ENCODE results near the gene PRMT7. TPM values are rescaled to one million over a fixed set of nuclear protein-coding genes. Genes with fewer than 3 reads are reported as not detected.

Gene PRMT7
- total and polyA plus RNA-seq, 4 experiments from 2014 or later = 28.3 to 104 (median 64.5) TPM

- H3K4me3 ChIP-seq (ENCODE audit: low read length in 2 of 2) = no peak overlapping the region
- peak overlapping the region; percentile 84 to 98 (median 94) for H3K27ac Mint-ChIP-seq
Observed at GRCh38 chr16:68267612-68268405, 43.0 kb upstream of the PRMT7 start.

GRCh38 chr16:68269793-68270192, 41.0 kb upstream of the PRMT7 start:
- intact Hi-C loops (cut with micrococcal nuclease) = no loop called here
- H3K4me1 Mint-ChIP-seq = peaks cover 59 to 95% (median 76%) of the 10 kb centered on the region in 4 donors
- peak overlapping the region; percentile 55 for H3K27ac ChIP-seq (ENCODE audit: low read depth, low read length)

More at GRCh38 chr16:68267612-68268405, 43.0 kb upstream of the PRMT7 start:
- no peaks in the 10 kb centered on the region for H3K9me3 ChIP-seq (ENCODE audit: control insufficient read depth in 1 of 2, low read length in 2 of 2)
- ChIA-PET CTCF (ENCODE audit: partially characterized antibody) (interaction anchor here (3.8 to 25.3 kb wide), 2 partner anchors 24 to 61 kb away, joined by 15 to 680 read pairs; no protein-coding TSS in a partner anchor), POLR2A (ENCODE audit: partially characterized antibody) (interaction anchor here (7.8 to 44.5 kb wide), 2 partner anchors 6 to 28 kb away, joined by 141 to 1508 read pairs; partner anchors contain the start of genes PRMT7 and SLC7A6OS)
- no peaks in the 10 kb centered on the region for H3K36me3 ChIP-seq (ENCODE audit: insufficient read depth, low read length)
- H3K27ac ChIP-seq (ENCODE audit: low read depth, low read length) = peak overlapping the region; percentile 55
- Mint-ChIP-seq H3K27me3 (no peaks in the 10 kb centered on the region), H3K9me3 (peaks cover 0 to 9% (median 0%) of the 10 kb centered on the region in 8 donors), H3K36me3 (peaks cover 26 to 49% of the 10 kb centered on the region in 2 donors), H3K4me1 (peaks cover 46 to 91% (median 66%) of the 10 kb centered on the region in 4 donors), H3K4me3 (peak overlapping the region; percentile 39 to 69 (median 53))
- DNase-seq = no peak
- no peaks in the 10 kb centered on the region for H3K27me3 ChIP-seq (ENCODE audit: insufficient read depth, low read length)
- peaks cover 84% of the 10 kb centered on the region for H3K4me1 ChIP-seq (ENCODE audit: insufficient read depth, low read length)
- intact Hi-C loops (cut with micrococcal nuclease) = no loop called here

GRCh38 chr16:68270353-68270752, 40.5 kb upstream of the PRMT7 start:
- Histone ChIP-seq H3K27ac (ENCODE audit: low read depth, low read length) (peak overlapping the region; percentile 55), H3K9me3 (ENCODE audit: control insufficient read depth in 1 of 2, low read length in 2 of 2) (no peaks in the 10 kb centered on the region), H3K27me3 (ENCODE audit: insufficient read depth, low read length) (no peaks in the 10 kb centered on the region), H3K36me3 (ENCODE audit: insufficient read depth, low read length) (peaks cover 4% of the 10 kb centered on the region), H3K4me3 (ENCODE audit: low read length in 2 of 2) (no peak overlapping the region), H3K4me1 (ENCODE audit: insufficient read depth, low read length) (peaks cover 99% of the 10 kb centered on the region)
- Mint-ChIP-seq H3K36me3 (peaks cover 44 to 55% of the 10 kb centered on the region in 2 donors), H3K27me3 (no peaks in the 10 kb centered on the region), H3K27ac (peak overlapping the region; percentile 84 to 99 (median 97)), H3K4me3 (peak overlapping the region in 5 of 8 donors; percentile 5 to 53 (median 22)), H3K9me3 (peaks cover 0 to under 1% (median 0%) of the 10 kb centered on the region in 8 donors), H3K4me1 (peaks cover 60 to 96% (median 77%) of the 10 kb centered on the region in 4 donors)
- ChIA-PET CTCF (ENCODE audit: partially characterized antibody) (interaction anchor here (3.8 to 25.3 kb wide), 2 partner anchors 22 to 58 kb away, joined by 15 to 680 read pairs; no protein-coding TSS in a partner anchor), POLR2A (ENCODE audit: partially characterized antibody) (interaction anchor here (0.7 to 44.5 kb wide), 3 partner anchors 24 to 270 kb away, joined by 3 to 1508 read pairs (median 4); partner anchors contain the start of genes PRMT7 and SLC7A6OS)
- intact Hi-C loops (cut with micrococcal nuclease) = no loop called here
- DNase-seq = no peak

More at GRCh38 chr16:68269793-68270192, 41.0 kb upstream of the PRMT7 start:
- no peak overlapping the region for H3K4me3 ChIP-seq (ENCODE audit: low read length in 2 of 2)
- H3K4me3 Mint-ChIP-seq = peak overlapping the region in 5 of 8 donors; percentile 5 to 66 (median 47)
- H3K4me1 ChIP-seq (ENCODE audit: insufficient read depth, low read length) = peaks cover 93% of the 10 kb centered on the region
- no peaks in the 10 kb centered on the region for H3K27me3 Mint-ChIP-seq
- POLR2A ChIA-PET (ENCODE audit: partially characterized antibody) = interaction anchor here (0.6 to 44.5 kb wide), 2 partner anchors 26 to 656 kb away, joined by 3 to 1508 read pairs; partner anchors contain the start of genes PRMT7 and SLC7A6OS
- no peak for DNase-seq
- H3K9me3 Mint-ChIP-seq = peaks cover 0 to 6% (median 0%) of the 10 kb centered on the region in 8 donors
- H3K27me3 ChIP-seq (ENCODE audit: insufficient read depth, low read length) = no peaks in the 10 kb centered on the region
- H3K36me3 Mint-ChIP-seq = peaks cover 44 to 60% of the 10 kb centered on the region in 2 donors
- H3K36me3 ChIP-seq (ENCODE audit: insufficient read depth, low read length) = peaks cover under 1% of the 10 kb centered on the region
- H3K27ac Mint-ChIP-seq = peak overlapping the region; percentile 84 to 99 (median 97)
- CTCF ChIA-PET (ENCODE audit: partially characterized antibody) = interaction anchor here (1.0 to 25.3 kb wide), 3 partner anchors 9 to 59 kb away, joined by 3 to 680 read pairs (median 15); no protein-coding TSS in a partner anchor
- H3K9me3 ChIP-seq (ENCODE audit: control insufficient read depth in 1 of 2, low read length in 2 of 2) = no peaks in the 10 kb centered on the region

- Mint-ChIP-seq H3K4me3 (peak overlapping the region; percentile 68 to 96 (median 76)), H3K27me3 (no peaks in the 10 kb centered on the region), H3K4me1 (peaks cover 60 to 94% (median 78%) of the 10 kb centered on the region in 4 donors), H3K36me3 (peaks cover 49 to 59% of the 10 kb centered on the region in 2 donors), H3K27ac (peak overlapping the region; percentile 84 to 98 (median 95)), H3K9me3 (no peaks in the 10 kb centered on the region)
- intact Hi-C loops (cut with micrococcal nuclease) = loop anchor here (1.0 kb wide), 2 partner anchors 8 to 9 kb away; partner anchors contain the start of gene SLC7A6
- Histone ChIP-seq H3K27ac (ENCODE audit: low read depth, low read length) (peak overlapping the region; percentile 55), H3K27me3 (ENCODE audit: insufficient read depth, low read length) (no peaks in the 10 kb centered on the region), H3K36me3 (ENCODE audit: insufficient read depth, low read length) (peaks cover 4% of the 10 kb centered on the region), H3K4me3 (ENCODE audit: low read length in 2 of 2) (peak overlapping the region; percentile 4 to 6), H3K9me3 (ENCODE audit: control insufficient read depth in 1 of 2, low read length in 2 of 2) (no peaks in the 10 kb centered on the region), H3K4me1 (ENCODE audit: insufficient read depth, low read length) (peaks cover 94% of the 10 kb centered on the region)
- POLR2A ChIA-PET (ENCODE audit: partially characterized antibody) = interaction anchor here (0.8 to 44.5 kb wide), 10 partner anchors 8 to 472 kb away, joined by 3 to 1508 read pairs (median 4); partner anchors contain the start of genes NFATC3, PLA2G15, PRMT7 and SLC7A6
- CTCF ChIA-PET (ENCODE audit: partially characterized antibody) = interaction anchor here (0.7 to 25.3 kb wide), 7 partner anchors 10 to 57 kb away, joined by 3 to 680 read pairs (median 8); partner anchors contain the start of genes PRMT7, SLC7A6 and SLC7A6OS
- peak; percentile 75 to 85 (median 78) for DNase-seq
Observed at GRCh38 chr16:68272507-68273209, 38.2 kb upstream of the PRMT7 start.

- peaks cover 86% of the 10 kb centered on the region for H3K4me1 ChIP-seq (ENCODE audit: insufficient read depth, low read length)
- Mint-ChIP-seq H3K27ac (peak overlapping the region; percentile 84 to 98 (median 95)), H3K36me3 (peaks cover 44 to 53% of the 10 kb centered on the region in 2 donors), H3K4me1 (peaks cover 55 to 89% (median 70%) of the 10 kb centered on the region in 4 donors), H3K27me3 (no peaks in the 10 kb centered on the region), H3K9me3 (no peaks in the 10 kb centered on the region), H3K4me3 (peak overlapping the region; percentile 68 to 96 (median 76))
- H3K27ac ChIP-seq (ENCODE audit: low read depth, low read length) = peak overlapping the region; percentile 55
- H3K9me3 ChIP-seq (ENCODE audit: control insufficient read depth in 1 of 2, low read length in 2 of 2) = no peaks in the 10 kb centered on the region
- H3K4me3 ChIP-seq (ENCODE audit: low read length in 2 of 2) = peak overlapping the region; percentile 4 to 6
- DNase-seq = no peak
- intact Hi-C loops (cut with micrococcal nuclease) = loop anchor here (1.0 kb wide), 2 partner anchors 8 to 9 kb away; partner anchors contain the start of gene SLC7A6
- ChIA-PET CTCF (ENCODE audit: partially characterized antibody) (interaction anchor here (1.3 to 25.3 kb wide), 6 partner anchors 11 to 56 kb away, joined by 3 to 680 read pairs (median 8); partner anchors contain the start of genes PRMT7, SLC7A6 and SLC7A6OS), POLR2A (ENCODE audit: partially characterized antibody) (interaction anchor here (0.8 to 44.5 kb wide), 8 partner anchors 9 to 473 kb away, joined by 3 to 1508 read pairs (median 8); partner anchors contain the start of genes PLA2G15, PRMT7, SLC7A6 and SLC7A6OS)
- peaks cover 4% of the 10 kb centered on the region for H3K36me3 ChIP-seq (ENCODE audit: insufficient read depth, low read length)
- no peaks in the 10 kb centered on the region for H3K27me3 ChIP-seq (ENCODE audit: insufficient read depth, low read length)
Observed at GRCh38 chr16:68273459-68273858, 37.4 kb upstream of the PRMT7 start.

GRCh38 chr16:68273896-68274295, 36.9 kb upstream of the PRMT7 start:
- Histone ChIP-seq H3K27me3 (ENCODE audit: insufficient read depth, low read length) (no peaks in the 10 kb centered on the region), H3K9me3 (ENCODE audit: control insufficient read depth in 1 of 2, low read length in 2 of 2) (no peaks in the 10 kb centered on the region), H3K36me3 (ENCODE audit: insufficient read depth, low read length) (peaks cover 4% of the 10 kb centered on the region), H3K27ac (ENCODE audit: low read depth, low read length) (peak overlapping the region; percentile 55), H3K4me3 (ENCODE audit: low read length in 2 of 2) (no peak overlapping the region), H3K4me1 (ENCODE audit: insufficient read depth, low read length) (peaks cover 82% of the 10 kb centered on the region)
- CTCF ChIA-PET (ENCODE audit: partially characterized antibody) = interaction anchor here (1.1 to 25.3 kb wide), 5 partner anchors 11 to 454 kb away, joined by 3 to 680 read pairs (median 6); partner anchors contain the start of genes PRMT7, SLC7A6 and SLC7A6OS
- H3K27ac Mint-ChIP-seq = peak overlapping the region; percentile 84 to 98 (median 95)
- no peaks in the 10 kb centered on the region for H3K27me3 Mint-ChIP-seq
- peaks cover 44 to 53% of the 10 kb centered on the region in 2 donors for H3K36me3 Mint-ChIP-seq
- DNase-seq = no peak
- H3K4me1 Mint-ChIP-seq = peaks cover 54 to 85% (median 69%) of the 10 kb centered on the region in 4 donors
- H3K9me3 Mint-ChIP-seq = no peaks in the 10 kb centered on the region
- intact Hi-C loops (cut with micrococcal nuclease) = loop anchor here (1.0 kb wide), 2 partner anchors 7 to 10 kb away; partner anchors contain the start of gene SLC7A6
- POLR2A ChIA-PET (ENCODE audit: partially characterized antibody) = interaction anchor here (1.1 to 44.5 kb wide), 4 partner anchors 9 to 37 kb away, joined by 4 to 1508 read pairs (median 73); partner anchors contain the start of genes PLA2G15, PRMT7, SLC7A6 and SLC7A6OS
- H3K4me3 Mint-ChIP-seq = peak overlapping the region in 7 of 8 donors; percentile 17 to 96 (median 74)

Measured in CD4-positive, alpha-beta memory T cell (primary cell).